Stimulated activated CD8-positive, alpha-beta memory T cell treated with anti-CD3 and anti-CD28 coated beads, Interleukin-4, amount 100 ng/mL, for 48 hours (primary cell): ENCODE measurements around the gene HDLBP.

Experiments used
- DNase-seq: peaks from one replicate; pipeline ENCODE4 v3.0.0-alpha.2; 2020

Gene HDLBP

GRCh38 chr2:241315093-241315878 is at the start of gene HDLBP:
TSS of gene HDLBP (minus strand) at chr2:241315672. CDS start at chr2:241266869, 48,803 bp downstream.
- peak; percentile 100 for DNase-seq

- DNase-seq: no peak
Measured at GRCh38 chr2:241364781-241365180, 49.3 kb upstream of the HDLBP start.

GRCh38 chr2:241363426-241363825 is 48.0 kb upstream of the HDLBP start:
- DNase-seq: no peak

GRCh38 chr2:241359481-241360045 is 44.1 kb upstream of the HDLBP start:
- DNase-seq: no peak

GRCh38 chr2:241358470-241358869 is 43.0 kb upstream of the HDLBP start:
- DNase-seq: no peak

GRCh38 chr2:241357531-241357930 is 42.1 kb upstream of the HDLBP start:
- DNase-seq: no peak

- no peak for DNase-seq
Measured at GRCh38 chr2:241356871-241357260, 41.4 kb upstream of the HDLBP start.

GRCh38 chr2:241355983-241356870 is 40.8 kb upstream of the HDLBP start, which contains the start of gene FARP2:
TSS of gene FARP2 (plus strand) at chr2:241356285. CDS start at chr2:241373108, 16,823 bp downstream.
- DNase-seq: peak; percentile 97

- DNase-seq: peak; percentile 86
Measured at GRCh38 chr2:241354668-241355658, 39.5 kb upstream of the HDLBP start.

- no peak for DNase-seq
Measured at GRCh38 chr2:241352227-241352626, 36.8 kb upstream of the HDLBP start.

- no peak for DNase-seq
Measured at GRCh38 chr2:241351640-241352031, 36.2 kb upstream of the HDLBP start.

GRCh38 chr2:241350878-241351639 is 35.6 kb upstream of the HDLBP start:
- DNase-seq: no peak

GRCh38 chr2:241350530-241350877 is 35.0 kb upstream of the HDLBP start:
- no peak for DNase-seq

- DNase-seq: no peak
Measured at GRCh38 chr2:241349941-241350340, 34.5 kb upstream of the HDLBP start.

- DNase-seq: no peak
Measured at GRCh38 chr2:241344925-241345651, 29.6 kb upstream of the HDLBP start.

- no peak for DNase-seq
Measured at GRCh38 chr2:241340631-241341163, 25.2 kb upstream of the HDLBP start.

- DNase-seq: no peak
Measured at GRCh38 chr2:241339839-241340630, 24.6 kb upstream of the HDLBP start.

GRCh38 chr2:241334813-241335212 is 19.3 kb upstream of the HDLBP start:
- DNase-seq: no peak

GRCh38 chr2:241330616-241330981 is 15.1 kb upstream of the HDLBP start:
- DNase-seq: no peak
